DOHH2 (cell line): ENCODE measurements around the gene TGFBR3.

Source experiments
- EZH2phosphoT487 ChIP-seq: fragments of 200-600 bp; sonication (generic); IDR thresholded peaks from 2 replicates; pipeline ENCODE4 v1.6.1; 2017; ENCODE audit warnings: borderline replicate concordance, mild to moderate bottlenecking, antibody characterized with exemption, low read length, moderate library complexity, mixed read lengths
- TF ChIP-seq, protein P1 (sequence below): fragments of 200-600 bp; sonication (generic); IDR thresholded peaks from one replicate; pipeline ENCODE4 v1.5.1; 2014; ENCODE audit warnings: antibody characterized with exemption, mild to moderate bottlenecking, low read depth, low read length; ENCODE audit not compliant: poor library complexity, severe bottlenecking

DNA sequence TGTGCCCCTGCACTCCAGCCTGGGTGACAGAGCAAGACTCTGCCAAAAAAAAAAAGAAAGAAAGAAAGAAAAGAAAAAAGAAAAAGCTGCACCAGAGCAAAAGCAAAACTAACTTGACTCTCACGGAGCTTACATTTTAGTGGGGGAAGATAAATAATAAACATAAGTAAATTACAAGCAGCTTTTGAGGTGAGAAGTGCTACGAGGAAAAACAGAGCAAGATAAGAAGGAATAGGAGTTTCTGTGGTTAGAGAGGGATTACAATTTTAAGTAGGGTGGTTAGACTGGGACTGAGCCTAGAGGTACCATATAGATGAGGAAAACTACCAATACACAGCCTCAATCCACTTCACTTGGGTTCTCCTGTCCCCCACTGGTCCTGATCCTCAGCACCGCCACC, 43.9 kb downstream of the TGFBR3 start:
- TF ChIP-seq, protein P1, sequence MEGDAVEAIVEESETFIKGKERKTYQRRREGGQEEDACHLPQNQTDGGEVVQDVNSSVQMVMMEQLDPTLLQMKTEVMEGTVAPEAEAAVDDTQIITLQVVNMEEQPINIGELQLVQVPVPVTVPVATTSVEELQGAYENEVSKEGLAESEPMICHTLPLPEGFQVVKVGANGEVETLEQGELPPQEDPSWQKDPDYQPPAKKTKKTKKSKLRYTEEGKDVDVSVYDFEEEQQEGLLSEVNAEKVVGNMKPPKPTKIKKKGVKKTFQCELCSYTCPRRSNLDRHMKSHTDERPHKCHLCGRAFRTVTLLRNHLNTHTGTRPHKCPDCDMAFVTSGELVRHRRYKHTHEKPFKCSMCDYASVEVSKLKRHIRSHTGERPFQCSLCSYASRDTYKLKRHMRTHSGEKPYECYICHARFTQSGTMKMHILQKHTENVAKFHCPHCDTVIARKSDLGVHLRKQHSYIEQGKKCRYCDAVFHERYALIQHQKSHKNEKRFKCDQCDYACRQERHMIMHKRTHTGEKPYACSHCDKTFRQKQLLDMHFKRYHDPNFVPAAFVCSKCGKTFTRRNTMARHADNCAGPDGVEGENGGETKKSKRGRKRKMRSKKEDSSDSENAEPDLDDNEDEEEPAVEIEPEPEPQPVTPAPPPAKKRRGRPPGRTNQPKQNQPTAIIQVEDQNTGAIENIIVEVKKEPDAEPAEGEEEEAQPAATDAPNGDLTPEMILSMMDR = no peak
- no peak for TF ChIP-seq EZH2phosphoT487
